ENCODE data around the gene RERE.

- TF ChIP-seq CTCF (IDR thresholded peaks at IDR 0.05): no peak
- TF ChIP-seq POLR2A (IDR thresholded peaks at IDR 0.05): no peak
These were observed 175.3 kb downstream of the RERE start for GRCh38 chr1:8642114-8642513.

Measured in body of pancreas (tissue), 4 donors.